C4-2B (cell line): ENCODE measurements around the gene MYO1E.

ENCODE experiments used
- ZFX ChIP-seq: fragments of 450-650 bp; IDR thresholded peaks from 2 replicates; pipeline ENCODE4 v1.6.1; 2017
- TF ChIP-seq, protein P1 (sequence below): fragments of 450-650 bp; conservative IDR thresholded peaks from 2 replicates; pipeline ENCODE4 v1.5.1; 2017; ENCODE audit warnings: mild to moderate bottlenecking

DNA sequence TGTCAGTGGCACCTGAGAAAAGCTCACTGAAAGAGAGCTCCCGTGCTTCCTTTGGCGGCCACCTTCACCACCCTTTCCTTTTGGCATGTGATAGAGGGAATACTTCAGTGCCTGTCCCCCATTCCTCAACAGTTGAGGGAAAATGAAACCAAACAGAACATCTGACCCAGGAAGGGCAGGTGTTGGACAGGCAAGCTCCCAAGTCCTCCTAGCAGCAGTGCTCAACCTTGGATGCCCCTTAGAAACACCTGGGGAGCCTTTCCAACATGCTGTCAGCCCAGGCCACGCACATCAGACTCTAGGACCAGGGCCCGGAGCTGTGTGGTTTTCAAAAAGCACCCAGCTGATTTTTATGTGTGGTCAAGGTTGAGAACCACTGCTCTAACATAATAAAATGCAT is 143.7 kb downstream of the MYO1E start:
- TF ChIP-seq, protein P1, sequence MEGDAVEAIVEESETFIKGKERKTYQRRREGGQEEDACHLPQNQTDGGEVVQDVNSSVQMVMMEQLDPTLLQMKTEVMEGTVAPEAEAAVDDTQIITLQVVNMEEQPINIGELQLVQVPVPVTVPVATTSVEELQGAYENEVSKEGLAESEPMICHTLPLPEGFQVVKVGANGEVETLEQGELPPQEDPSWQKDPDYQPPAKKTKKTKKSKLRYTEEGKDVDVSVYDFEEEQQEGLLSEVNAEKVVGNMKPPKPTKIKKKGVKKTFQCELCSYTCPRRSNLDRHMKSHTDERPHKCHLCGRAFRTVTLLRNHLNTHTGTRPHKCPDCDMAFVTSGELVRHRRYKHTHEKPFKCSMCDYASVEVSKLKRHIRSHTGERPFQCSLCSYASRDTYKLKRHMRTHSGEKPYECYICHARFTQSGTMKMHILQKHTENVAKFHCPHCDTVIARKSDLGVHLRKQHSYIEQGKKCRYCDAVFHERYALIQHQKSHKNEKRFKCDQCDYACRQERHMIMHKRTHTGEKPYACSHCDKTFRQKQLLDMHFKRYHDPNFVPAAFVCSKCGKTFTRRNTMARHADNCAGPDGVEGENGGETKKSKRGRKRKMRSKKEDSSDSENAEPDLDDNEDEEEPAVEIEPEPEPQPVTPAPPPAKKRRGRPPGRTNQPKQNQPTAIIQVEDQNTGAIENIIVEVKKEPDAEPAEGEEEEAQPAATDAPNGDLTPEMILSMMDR = no peak
- no peak for TF ChIP-seq ZFX
